ENCODE measurements around the gene HARBI1. TPM values are rescaled to one million over a fixed set of nuclear protein-coding genes. Genes with fewer than 3 reads are reported as not detected.

HARBI1 gene
- total and polyA plus RNA-seq, 4 experiments from 2014 or later = 7.2 to 10.6 (median 9.0) TPM

GRCh38 chr11:46643531-46643930 is 26.5 kb upstream of the HARBI1 start:
- Histone ChIP-seq H3K4me1 (ENCODE audit: insufficient read depth, low read length) (no peaks in the 10 kb centered on the region), H3K4me3 (ENCODE audit: low read length in 2 of 2) (no peak overlapping the region), H3K27me3 (ENCODE audit: insufficient read depth, low read length) (no peaks in the 10 kb centered on the region), H3K36me3 (ENCODE audit: insufficient read depth, low read length) (peaks cover 45% of the 10 kb centered on the region), H3K9me3 (ENCODE audit: control insufficient read depth in 1 of 2, low read length in 2 of 2) (no peaks in the 10 kb centered on the region), H3K27ac (ENCODE audit: low read depth, low read length) (no peak overlapping the region)
- no peaks in the 10 kb centered on the region for H3K9me3 Mint-ChIP-seq
- H3K4me1 Mint-ChIP-seq = peaks cover 9 to 20% (median 15%) of the 10 kb centered on the region in 4 donors
- ChIA-PET CTCF (ENCODE audit: partially characterized antibody) (no interaction called here), POLR2A (ENCODE audit: partially characterized antibody) (no interaction called here)
- H3K27me3 Mint-ChIP-seq = no peaks in the 10 kb centered on the region
- intact Hi-C loops (cut with micrococcal nuclease) = no loop called here
- H3K4me3 Mint-ChIP-seq = no peak overlapping the region
- peak overlapping the region in 2 of 7 donors; percentile 53 to 55 for H3K27ac Mint-ChIP-seq
- peaks cover 45 to 63% of the 10 kb centered on the region in 2 donors for H3K36me3 Mint-ChIP-seq
- DNase-seq = no peak

DNA sequence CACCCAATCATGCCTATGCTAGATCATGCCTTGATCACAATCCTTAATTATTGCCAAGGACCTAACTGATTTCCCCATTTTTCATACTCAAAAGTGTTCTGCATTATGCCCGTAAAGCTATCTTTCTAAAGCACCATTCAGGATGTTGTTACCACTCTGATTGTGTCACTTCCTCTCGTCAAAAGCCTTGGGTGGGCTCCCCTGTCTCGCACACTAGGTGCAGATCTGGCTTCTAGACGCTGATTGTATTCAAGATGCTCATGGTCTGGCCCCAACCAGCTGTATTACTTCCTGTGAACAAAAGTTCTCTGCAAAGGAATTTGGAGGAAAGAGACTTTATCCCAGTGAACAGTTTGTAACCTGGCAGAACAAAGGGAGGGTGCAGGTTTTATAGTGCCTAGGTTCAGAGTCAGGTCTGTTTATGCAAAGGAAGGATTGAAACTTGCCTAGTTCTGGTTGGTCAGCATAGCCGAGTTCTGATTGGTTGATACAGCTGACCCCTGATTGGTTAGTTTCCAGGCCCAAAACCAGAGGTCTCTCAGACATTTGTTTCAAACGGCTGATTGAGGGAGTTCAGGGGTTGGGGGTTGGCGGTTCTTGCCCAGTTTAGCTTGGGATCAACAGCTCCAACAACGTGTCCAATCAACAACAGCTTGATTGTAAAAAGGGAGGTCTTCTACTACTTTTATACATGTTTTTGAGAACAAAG is 25.8 kb upstream of the HARBI1 start:
- peaks cover 48 to 63% of the 10 kb centered on the region in 2 donors for H3K36me3 Mint-ChIP-seq

DNA sequence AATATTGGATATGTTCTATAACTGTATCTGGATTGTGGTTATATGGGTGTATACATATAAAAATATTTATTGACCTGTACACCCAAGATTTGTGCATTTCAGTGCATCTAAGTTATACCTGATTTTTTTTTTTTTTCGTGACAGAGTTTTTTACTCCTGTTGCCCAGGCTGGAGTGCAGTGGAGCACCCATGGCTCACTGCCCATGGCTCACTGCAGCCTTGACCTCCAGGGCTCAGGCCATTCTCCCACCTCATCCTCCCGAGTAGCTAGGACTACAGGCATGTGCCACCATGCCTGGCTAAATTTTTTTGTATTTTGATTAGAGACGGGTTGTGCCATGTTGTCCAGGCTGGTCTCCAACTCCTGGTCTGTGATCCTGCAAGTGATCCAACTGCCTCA is 24.6 kb upstream of the HARBI1 start:
- no peak overlapping the region for H3K27ac ChIP-seq (ENCODE audit: low read depth, low read length)
- Mint-ChIP-seq H3K27me3 (no peaks in the 10 kb centered on the region), H3K4me3 (no peak overlapping the region), H3K36me3 (peaks cover 48 to 63% of the 10 kb centered on the region in 2 donors), H3K4me1 (peaks cover 10 to 29% (median 17%) of the 10 kb centered on the region in 4 donors), H3K9me3 (no peaks in the 10 kb centered on the region), H3K27ac (no peak overlapping the region)
- intact Hi-C loops (cut with micrococcal nuclease) = no loop called here
- CTCF ChIA-PET (ENCODE audit: partially characterized antibody) = interaction anchor here (0.6 to 1.4 kb wide), 2 partner anchors 30 to 870 kb away, joined by 3 to 4 read pairs; no protein-coding TSS in a partner anchor
- POLR2A ChIA-PET (ENCODE audit: partially characterized antibody) = interaction anchor here (0.8 kb wide), 1 partner anchor 58 kb away, joined by 4 read pairs; no protein-coding TSS in a partner anchor
- H3K4me3 ChIP-seq (ENCODE audit: low read length in 2 of 2) = no peak overlapping the region
- DNase-seq = no peak
- H3K4me1 ChIP-seq (ENCODE audit: insufficient read depth, low read length) = no peaks in the 10 kb centered on the region
- no peaks in the 10 kb centered on the region for H3K27me3 ChIP-seq (ENCODE audit: insufficient read depth, low read length)
- H3K9me3 ChIP-seq (ENCODE audit: control insufficient read depth in 1 of 2, low read length in 2 of 2) = no peaks in the 10 kb centered on the region
- peaks cover 32% of the 10 kb centered on the region for H3K36me3 ChIP-seq (ENCODE audit: insufficient read depth, low read length)

More for the DNA sequence above, 25.8 kb upstream of the HARBI1 start:
- H3K27ac Mint-ChIP-seq = peak overlapping the region in 1 of 7 donors; percentile 72
- CTCF ChIA-PET (ENCODE audit: partially characterized antibody) = interaction anchor here (1.4 kb wide), 1 partner anchor 29 kb away, joined by 4 read pairs; no protein-coding TSS in a partner anchor
- POLR2A ChIA-PET (ENCODE audit: partially characterized antibody) = interaction anchor here (0.8 kb wide), 1 partner anchor 57 kb away, joined by 4 read pairs; no protein-coding TSS in a partner anchor
- H3K4me1 Mint-ChIP-seq = peaks cover 9 to 24% (median 17%) of the 10 kb centered on the region in 4 donors
- H3K9me3 Mint-ChIP-seq = no peaks in the 10 kb centered on the region
- Histone ChIP-seq H3K4me1 (ENCODE audit: insufficient read depth, low read length) (no peaks in the 10 kb centered on the region), H3K36me3 (ENCODE audit: insufficient read depth, low read length) (peaks cover 41% of the 10 kb centered on the region), H3K27me3 (ENCODE audit: insufficient read depth, low read length) (no peaks in the 10 kb centered on the region), H3K27ac (ENCODE audit: low read depth, low read length) (no peak overlapping the region), H3K4me3 (ENCODE audit: low read length in 2 of 2) (no peak overlapping the region), H3K9me3 (ENCODE audit: control insufficient read depth in 1 of 2, low read length in 2 of 2) (no peaks in the 10 kb centered on the region)
- H3K27me3 Mint-ChIP-seq = no peaks in the 10 kb centered on the region
- no peak for DNase-seq
- H3K4me3 Mint-ChIP-seq = no peak overlapping the region
- intact Hi-C loops (cut with micrococcal nuclease) = no loop called here

DNA sequence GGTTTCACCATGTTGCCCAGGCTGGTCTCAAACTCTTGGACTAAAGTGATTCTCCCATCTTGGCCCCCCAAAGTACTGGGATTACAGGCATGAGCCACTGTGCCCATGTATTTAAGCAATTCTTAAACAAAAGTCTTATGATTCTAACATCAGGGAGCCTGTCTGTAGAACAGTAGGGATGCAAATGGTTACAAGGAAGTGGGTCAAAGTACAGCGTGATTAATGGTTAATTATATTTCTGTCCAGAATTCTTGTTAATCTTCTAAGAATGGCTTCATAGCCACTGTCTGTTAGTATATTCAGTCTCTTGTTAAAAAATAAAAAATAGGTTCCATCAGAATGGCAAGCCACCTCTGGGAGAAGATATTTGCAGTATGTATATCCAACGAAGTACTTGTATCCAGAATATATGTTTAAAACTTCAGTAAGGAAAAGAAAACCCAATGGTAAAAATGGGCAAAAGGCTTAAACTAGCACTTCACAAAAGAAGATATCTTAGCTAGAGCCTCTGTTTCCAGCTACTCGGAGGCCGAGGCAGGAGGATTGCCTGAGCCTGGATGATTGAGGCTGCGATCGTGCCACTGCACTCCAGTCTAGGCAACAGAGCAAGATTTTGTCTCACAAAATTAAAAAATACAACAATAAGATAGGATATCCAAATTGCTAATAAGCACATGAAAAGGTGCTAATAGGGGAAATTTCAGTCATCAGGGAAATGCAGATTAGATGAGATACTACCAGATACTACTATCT is 23.2 kb upstream of the HARBI1 start:
- CTCF ChIA-PET (ENCODE audit: partially characterized antibody) = no interaction called here
- peaks cover 24% of the 10 kb centered on the region for H3K36me3 ChIP-seq (ENCODE audit: insufficient read depth, low read length)
- POLR2A ChIA-PET (ENCODE audit: partially characterized antibody) = interaction anchor here (0.6 to 0.9 kb wide), 2 partner anchors 21 to 995 kb away, joined by 3 read pairs; no protein-coding TSS in a partner anchor
- no peaks in the 10 kb centered on the region for H3K27me3 Mint-ChIP-seq
- no peak overlapping the region for H3K27ac ChIP-seq (ENCODE audit: low read depth, low read length)
- H3K9me3 ChIP-seq (ENCODE audit: control insufficient read depth in 1 of 2, low read length in 2 of 2) = no peaks in the 10 kb centered on the region
- H3K4me3 Mint-ChIP-seq = no peak overlapping the region
- H3K9me3 Mint-ChIP-seq = no peaks in the 10 kb centered on the region
- peaks cover 10 to 31% (median 18%) of the 10 kb centered on the region in 4 donors for H3K4me1 Mint-ChIP-seq
- no peak for DNase-seq
- no peaks in the 10 kb centered on the region for H3K27me3 ChIP-seq (ENCODE audit: insufficient read depth, low read length)
- peak overlapping the region in 1 of 7 donors; percentile 41 for H3K27ac Mint-ChIP-seq
- H3K4me1 ChIP-seq (ENCODE audit: insufficient read depth, low read length) = no peaks in the 10 kb centered on the region
- intact Hi-C loops (cut with micrococcal nuclease) = no loop called here
- H3K36me3 Mint-ChIP-seq = peaks cover 49 to 57% of the 10 kb centered on the region in 2 donors
- H3K4me3 ChIP-seq (ENCODE audit: low read length in 2 of 2) = no peak overlapping the region

DNA sequence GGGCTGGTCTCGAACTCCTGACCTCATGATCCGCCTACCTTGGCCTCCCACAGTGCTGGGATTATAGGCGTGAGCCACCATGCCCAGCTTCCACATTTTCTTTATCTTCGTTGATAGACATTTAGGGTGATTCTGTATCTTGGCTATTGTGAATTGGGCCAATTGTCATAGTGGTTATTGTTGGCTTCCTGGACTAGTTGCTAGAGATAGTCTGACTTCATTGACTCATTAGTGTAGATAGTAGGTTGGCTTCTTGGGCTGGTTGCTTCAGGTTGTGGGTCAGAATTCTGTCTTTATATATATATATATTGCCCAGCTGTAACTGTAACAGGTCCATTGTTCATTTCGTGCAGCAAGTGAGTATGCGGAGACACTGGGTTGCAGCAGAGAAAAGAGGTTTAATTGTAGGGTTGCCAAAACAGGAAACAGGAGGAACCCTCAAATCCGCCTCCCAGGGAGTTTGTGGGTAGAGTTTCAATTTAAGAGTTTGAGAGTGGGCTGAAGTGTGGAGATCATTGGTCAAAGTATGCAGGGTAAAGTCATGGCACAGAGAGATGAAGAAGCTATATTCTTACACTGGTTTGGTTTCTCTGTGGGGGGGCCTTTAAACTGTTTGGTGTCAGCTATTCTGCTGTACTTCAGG is 22.3 kb upstream of the HARBI1 start:
- peaks cover 15% of the 10 kb centered on the region for H3K36me3 ChIP-seq (ENCODE audit: insufficient read depth, low read length)
- intact Hi-C loops (cut with micrococcal nuclease) = no loop called here
- H3K36me3 Mint-ChIP-seq = peaks cover 43 to 53% of the 10 kb centered on the region in 2 donors
- no peak overlapping the region for H3K4me3 ChIP-seq (ENCODE audit: low read length in 2 of 2)
- no peaks in the 10 kb centered on the region for H3K9me3 Mint-ChIP-seq
- H3K4me1 Mint-ChIP-seq = peaks cover 10 to 32% (median 18%) of the 10 kb centered on the region in 4 donors
- H3K27me3 Mint-ChIP-seq = no peaks in the 10 kb centered on the region
- H3K27me3 ChIP-seq (ENCODE audit: insufficient read depth, low read length) = no peaks in the 10 kb centered on the region
- H3K4me3 Mint-ChIP-seq = no peak overlapping the region
- H3K27ac ChIP-seq (ENCODE audit: low read depth, low read length) = no peak overlapping the region
- ChIA-PET POLR2A (ENCODE audit: partially characterized antibody) (interaction anchor here (0.9 kb wide), 1 partner anchor 20 kb away, joined by 3 read pairs; no protein-coding TSS in a partner anchor), CTCF (ENCODE audit: partially characterized antibody) (interaction anchor here (1.4 kb wide), 1 partner anchor 18 kb away, joined by 3 read pairs; no protein-coding TSS in a partner anchor)
- no peaks in the 10 kb centered on the region for H3K4me1 ChIP-seq (ENCODE audit: insufficient read depth, low read length)
- no peaks in the 10 kb centered on the region for H3K9me3 ChIP-seq (ENCODE audit: control insufficient read depth in 1 of 2, low read length in 2 of 2)
- H3K27ac Mint-ChIP-seq = peak overlapping the region in 1 of 7 donors; percentile 57
- DNase-seq = no peak

- Mint-ChIP-seq H3K4me1 (peaks cover 8 to 27% (median 16%) of the 10 kb centered on the region in 4 donors), H3K4me3 (no peak overlapping the region), H3K27me3 (no peaks in the 10 kb centered on the region), H3K36me3 (peaks cover 27 to 39% of the 10 kb centered on the region in 2 donors), H3K27ac (no peak overlapping the region), H3K9me3 (no peaks in the 10 kb centered on the region)
- peaks cover 5% of the 10 kb centered on the region for H3K36me3 ChIP-seq (ENCODE audit: insufficient read depth, low read length)
- no peaks in the 10 kb centered on the region for H3K4me1 ChIP-seq (ENCODE audit: insufficient read depth, low read length)
- no peak for DNase-seq
- CTCF ChIA-PET (ENCODE audit: partially characterized antibody) = interaction anchor here (0.7 kb wide), 1 partner anchor 108 kb away, joined by 3 read pairs; no protein-coding TSS in a partner anchor
- H3K4me3 ChIP-seq (ENCODE audit: low read length in 2 of 2) = no peak overlapping the region
- H3K9me3 ChIP-seq (ENCODE audit: control insufficient read depth in 1 of 2, low read length in 2 of 2) = no peaks in the 10 kb centered on the region
- no peaks in the 10 kb centered on the region for H3K27me3 ChIP-seq (ENCODE audit: insufficient read depth, low read length)
- intact Hi-C loops (cut with micrococcal nuclease) = no loop called here
- POLR2A ChIA-PET (ENCODE audit: partially characterized antibody) = no interaction called here
- H3K27ac ChIP-seq (ENCODE audit: low read depth, low read length) = no peak overlapping the region
Observed at GRCh38 chr11:46637546-46637945, 20.5 kb upstream of the HARBI1 start.
